Measurements from ENCODE around the gene ASPDH. TPM values are rescaled to one million over a fixed set of nuclear protein-coding genes. Genes with fewer than 3 reads are reported as not detected.

ASPDH gene
- total and polyA plus RNA-seq, 7 donors, result not detected

GRCh38 chr19:50516964-50517703, 3.4 kb upstream of the ASPDH start:
- WGBS, 2 donors, result 50 to 62% methylated on average over 53 of the region's 53 CpGs
- H3K4me1 ChIP-seq, result no peaks in the 10 kb centered on the region
- no peak for DNase-seq
- H3K27ac ChIP-seq, result no peak overlapping the region
- no peaks in the 10 kb centered on the region for H3K9me3 ChIP-seq
- peaks cover 0 to 14% (median 0%) of the 10 kb centered on the region in 3 donors for H3K27me3 ChIP-seq
- H3K36me3 ChIP-seq, result no peaks in the 10 kb centered on the region
- TF ChIP-seq CTCF (IDR thresholded peaks at IDR 0.05) (no peak), POLR2A (IDR thresholded peaks at IDR 0.05) (no peak), EP300 (IDR thresholded peaks at IDR 0.05) (no peak), POLR2AphosphoS5 (IDR thresholded peaks at IDR 0.05) (no peak)
- H3K4me3 ChIP-seq, result no peak overlapping the region
- intact Hi-C loops (cut with DNase I), result loop anchor here (10.0 kb wide), 1 partner anchor 208 kb away; the partner anchor contains the start of gene CLEC11A

- Histone ChIP-seq H3K27me3 (peaks cover 0 to 14% (median 0%) of the 10 kb centered on the region in 3 donors), H3K4me3 (no peak overlapping the region), H3K36me3 (no peaks in the 10 kb centered on the region), H3K27ac (no peak overlapping the region), H3K4me1 (peaks cover 0 to 6% (median 0%) of the 10 kb centered on the region in 4 donors), H3K9me3 (no peaks in the 10 kb centered on the region)
- 20 to 52% methylated on average over 12 of the region's 12 CpGs for WGBS, 2 donors
- TF ChIP-seq CTCF (IDR thresholded peaks at IDR 0.05) (no peak), POLR2AphosphoS5 (IDR thresholded peaks at IDR 0.05) (no peak), EP300 (IDR thresholded peaks at IDR 0.05) (no peak), POLR2A (IDR thresholded peaks at IDR 0.05) (no peak)
- intact Hi-C loops (cut with DNase I), result loop anchor here (10.0 kb wide), 1 partner anchor 208 kb away; the partner anchor contains the start of gene CLEC11A
- no peak for DNase-seq
These were observed 2.7 kb upstream of the ASPDH start for GRCh38 chr19:50516456-50516855.

- H3K4me3 ChIP-seq, result no peak overlapping the region
- H3K36me3 ChIP-seq, result no peaks in the 10 kb centered on the region
- TF ChIP-seq POLR2A (IDR thresholded peaks at IDR 0.05) (no peak), EP300 (IDR thresholded peaks at IDR 0.05) (no peak), CTCF (IDR thresholded peaks at IDR 0.05) (no peak), POLR2AphosphoS5 (IDR thresholded peaks at IDR 0.05) (no peak)
- no peak overlapping the region for H3K27ac ChIP-seq
- intact Hi-C loops (cut with DNase I), result loop anchor here (10.0 kb wide), 1 partner anchor 210 kb away; the partner anchor contains the start of gene CLEC11A
- peaks cover 0 to 13% (median 6%) of the 10 kb centered on the region in 4 donors for H3K4me1 ChIP-seq
- H3K9me3 ChIP-seq, result no peaks in the 10 kb centered on the region
- 62 to 75% methylated on average over 11 of the region's 11 CpGs for WGBS, 2 donors
- peak; percentile 57 for DNase-seq
- H3K27me3 ChIP-seq, result peaks cover 0 to 14% (median 0%) of the 10 kb centered on the region in 3 donors
These were observed 1.5 kb upstream of the ASPDH start for GRCh38 chr19:50515168-50515561.

- peak; percentile 28 for DNase-seq
- Histone ChIP-seq H3K27me3 (peaks cover 0 to 14% (median 0%) of the 10 kb centered on the region in 3 donors), H3K4me3 (no peak overlapping the region), H3K9me3 (no peaks in the 10 kb centered on the region), H3K36me3 (no peaks in the 10 kb centered on the region), H3K4me1 (peaks cover 0 to 15% (median 9%) of the 10 kb centered on the region in 4 donors), H3K27ac (no peak overlapping the region)
- 38 to 59% methylated on average over 38 of the region's 38 CpGs for WGBS, 2 donors
- TF ChIP-seq POLR2AphosphoS5 (IDR thresholded peaks at IDR 0.05), result no peak
- no peak for TF ChIP-seq CTCF (IDR thresholded peaks at IDR 0.05)
- TF ChIP-seq POLR2A (IDR thresholded peaks at IDR 0.05), result no peak
- no peak for TF ChIP-seq EP300 (IDR thresholded peaks at IDR 0.05)
- intact Hi-C loops (cut with DNase I), result loop anchor here (10.0 kb wide), 1 partner anchor 210 kb away; the partner anchor contains the start of gene CLEC11A
These were observed 844 bp upstream of the ASPDH start for GRCh38 chr19:50514346-50515167.
